ENCODE data around the gene BNIP3.
"Not testable (repeated sequence)": the region's sequence is repeated elsewhere in the genome, so short reads cannot be mapped to it uniquely, and the experiment has no call there.

BNIP3 gene

GRCh38 chr10:132001238-132001972 lies 19.7 kb upstream of the BNIP3 start:
- DNase-seq, result peak; percentile 22

DNA sequence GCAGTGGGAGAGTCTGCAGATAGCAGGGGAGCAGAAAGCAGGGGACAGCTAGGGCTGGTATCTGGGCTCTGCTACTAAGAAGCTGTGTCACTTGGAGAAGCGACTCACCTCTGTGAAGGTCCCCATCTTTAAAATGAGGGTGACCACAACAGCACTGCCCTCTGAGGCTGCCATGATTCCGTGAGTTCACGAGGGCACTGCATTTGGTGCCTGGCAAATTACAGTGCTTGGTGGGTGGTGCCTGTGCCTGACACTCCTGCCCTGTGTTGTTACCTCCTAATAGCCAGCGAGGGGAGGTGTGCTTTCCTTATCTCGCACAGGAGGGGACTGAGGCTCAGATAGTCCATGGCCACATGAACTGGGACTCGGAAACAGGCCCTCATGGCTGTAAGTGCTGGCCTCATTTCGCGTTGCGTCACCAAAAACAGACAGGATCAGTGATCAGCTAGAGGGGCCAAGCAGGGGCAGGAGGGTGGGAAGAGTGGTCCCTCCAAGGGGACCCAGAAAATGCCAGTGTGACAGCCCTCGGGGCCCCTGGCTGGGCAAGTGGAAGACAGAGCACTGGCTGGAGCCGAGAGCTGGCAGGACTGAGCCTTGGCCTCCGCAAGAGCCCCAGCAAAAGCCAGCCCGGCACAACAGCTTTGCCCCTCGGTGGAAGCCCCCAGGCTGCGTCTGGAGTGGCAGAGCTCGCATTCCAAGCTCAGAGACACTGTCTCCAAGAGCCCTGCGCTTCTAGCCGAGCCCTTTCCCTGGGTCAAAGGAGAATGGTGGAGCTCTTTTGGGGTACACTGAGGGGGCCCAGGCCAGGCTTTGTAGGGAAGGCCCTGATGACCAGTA lies 17.3 kb upstream of the BNIP3 start:
- no peak for DNase-seq

DNA sequence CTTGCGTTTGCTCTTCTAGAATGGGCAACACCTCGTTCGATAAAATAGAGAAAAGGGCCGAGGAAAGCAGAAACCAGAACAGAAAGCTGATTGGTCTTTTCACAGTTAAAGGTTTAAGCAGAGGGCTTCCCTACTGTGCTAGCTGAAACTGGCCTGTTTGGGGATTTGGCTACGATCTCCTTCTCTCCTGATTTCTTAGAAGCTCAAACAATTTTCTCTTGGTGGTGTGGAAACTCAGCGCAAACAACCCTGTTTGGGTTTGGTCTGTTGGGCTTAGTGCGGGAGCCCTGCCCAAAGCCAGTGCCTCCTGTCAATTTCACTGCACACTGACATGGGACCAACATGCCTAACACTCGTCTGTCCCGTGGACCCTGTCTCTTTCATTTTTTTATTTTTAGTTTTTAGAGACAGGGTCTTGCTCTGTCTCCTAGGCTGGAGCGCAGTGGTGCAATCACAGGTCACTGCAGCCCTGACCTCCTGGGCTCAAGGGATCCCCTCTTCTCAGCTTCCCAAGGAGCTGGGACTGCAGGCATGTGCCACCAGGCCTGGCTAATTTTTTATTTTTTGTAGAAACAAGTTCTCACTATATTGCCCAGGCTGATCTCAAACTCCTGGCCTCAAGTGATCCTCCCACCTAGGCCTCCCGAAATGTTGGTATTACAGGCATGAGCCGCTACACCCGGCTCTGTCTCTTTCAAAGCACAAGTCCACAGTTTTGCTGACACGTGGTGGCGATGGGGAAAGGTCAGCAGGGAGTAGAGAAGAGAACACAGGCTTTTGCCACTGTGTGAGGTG lies 16.5 kb upstream of the BNIP3 start:
- DNase-seq, result no peak

GRCh38 chr10:131997366-131998049 lies 15.8 kb upstream of the BNIP3 start:
- peak; percentile 41 for DNase-seq

DNA sequence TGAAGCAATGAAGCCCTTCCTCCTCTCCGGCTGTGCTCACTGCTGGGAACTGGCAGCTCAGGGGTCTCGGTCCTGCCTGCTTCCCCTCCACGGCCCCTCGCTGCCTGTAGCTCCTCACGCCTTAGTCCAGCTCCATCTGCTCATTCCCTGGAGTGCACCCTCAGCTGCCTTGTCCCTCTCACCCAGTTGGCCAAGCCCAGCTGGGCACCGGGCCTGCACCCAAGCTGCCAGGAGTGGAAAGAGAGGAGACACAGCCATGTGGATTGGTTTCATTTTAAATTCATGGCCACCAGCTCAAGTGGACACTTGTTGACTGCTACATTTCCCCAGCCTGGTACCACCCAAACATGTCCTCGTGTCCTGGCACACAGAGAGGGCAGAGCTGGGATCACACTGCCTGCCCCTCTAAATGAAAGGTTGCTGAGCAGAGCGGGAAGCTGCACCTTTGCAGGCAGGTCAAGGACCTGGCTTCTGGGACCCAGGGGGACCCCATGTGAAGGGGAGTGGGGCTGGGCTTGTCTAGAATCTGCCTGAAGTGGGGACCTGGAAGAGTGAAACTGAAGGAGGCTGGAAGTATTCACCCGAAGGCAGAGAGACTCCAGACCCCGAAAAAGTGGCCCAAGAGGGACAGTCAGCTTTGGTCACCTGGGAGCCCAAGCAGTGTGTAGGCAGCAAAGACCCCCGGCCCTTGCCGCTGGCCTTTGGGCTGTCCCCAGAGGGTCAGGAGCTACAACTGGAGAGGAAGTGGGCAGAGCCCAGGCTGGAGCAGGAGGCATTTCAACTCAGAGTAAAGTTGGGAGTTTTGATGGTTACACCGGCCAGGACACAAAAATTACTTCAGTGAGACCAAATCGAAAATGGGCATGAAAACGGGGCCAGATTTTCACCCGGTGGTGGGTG lies 15.0 kb upstream of the BNIP3 start:
- DNase-seq, result no peak

DNA sequence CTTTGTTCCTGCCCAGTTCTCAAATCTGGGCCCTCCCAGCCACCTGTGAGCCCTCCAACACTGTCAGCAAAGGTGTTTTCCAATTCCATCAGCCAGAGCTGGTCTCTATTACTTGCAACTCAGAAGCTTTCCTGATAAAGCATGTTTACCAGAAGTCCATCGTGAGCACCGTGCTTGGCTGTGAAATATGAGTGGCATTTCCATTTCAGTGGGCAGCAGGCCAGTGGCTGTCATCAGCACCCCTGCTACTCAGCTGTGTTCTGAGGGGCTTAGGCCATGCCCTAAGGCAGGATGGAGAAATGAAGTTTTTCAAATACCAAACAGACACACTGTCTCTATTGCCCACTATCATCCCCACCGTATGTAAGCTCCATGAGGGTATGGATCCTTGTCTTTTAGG lies 12.7 kb upstream of the BNIP3 start:
- DNase-seq, result no peak

GRCh38 chr10:131993275-131993674 lies 11.6 kb upstream of the BNIP3 start:
- no peak for DNase-seq

GRCh38 chr10:131991726-131992125 lies 10.0 kb upstream of the BNIP3 start:
- DNase-seq, result no peak

GRCh38 chr10:131987786-131988185 lies 6.1 kb upstream of the BNIP3 start:
- DNase-seq, result not testable (repeated sequence)

DNA sequence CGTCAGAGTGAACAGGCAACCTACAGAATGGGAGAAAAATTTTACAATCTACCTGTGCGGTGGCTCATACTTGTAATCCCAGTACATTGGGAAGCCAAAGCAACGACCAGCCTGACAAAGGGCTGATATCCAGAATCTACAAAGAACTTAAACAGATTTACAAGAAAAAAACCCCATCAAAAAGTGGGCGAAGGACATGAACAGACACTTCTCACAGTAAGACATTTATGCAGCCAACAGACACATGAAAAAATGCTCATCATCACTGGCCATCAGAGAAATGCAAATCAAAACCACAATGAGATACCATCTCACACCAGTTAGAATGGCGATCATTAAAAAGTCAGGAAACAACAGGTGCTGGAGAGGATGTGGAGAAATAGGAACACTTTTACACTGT lies 5.6 kb upstream of the BNIP3 start:
- not testable (repeated sequence) for DNase-seq

- not testable (repeated sequence) for DNase-seq
Measured at GRCh38 chr10:131986851-131987250, 5.1 kb upstream of the BNIP3 start.

DNA sequence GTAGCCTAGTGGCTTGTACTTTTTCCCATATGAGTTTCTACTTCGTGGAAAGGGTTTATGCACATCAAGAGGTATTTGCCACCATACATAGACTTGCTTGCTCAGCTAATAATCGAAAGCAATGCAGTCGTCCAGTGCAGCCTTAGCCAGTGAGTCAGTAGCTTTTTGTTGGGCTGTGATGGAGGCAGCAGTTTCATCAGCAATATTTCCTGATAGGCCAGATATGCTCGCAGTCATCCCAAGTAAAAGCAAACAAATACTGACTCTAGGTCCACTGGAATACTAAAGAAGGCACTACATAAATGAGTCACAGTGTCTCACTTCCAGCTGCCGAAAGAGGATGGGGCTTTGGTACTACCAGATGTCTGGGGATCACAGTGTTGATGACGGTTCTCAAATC lies 2.1 kb upstream of the BNIP3 start:
- DNase-seq, result peak; percentile 87

- DNase-seq, result no peak
Measured at GRCh38 chr10:131982796-131983195, 1.1 kb upstream of the BNIP3 start.

GRCh38 chr10:131982185-131982756 lies 548 bp upstream of the BNIP3 start:
- no peak for DNase-seq

DNA sequence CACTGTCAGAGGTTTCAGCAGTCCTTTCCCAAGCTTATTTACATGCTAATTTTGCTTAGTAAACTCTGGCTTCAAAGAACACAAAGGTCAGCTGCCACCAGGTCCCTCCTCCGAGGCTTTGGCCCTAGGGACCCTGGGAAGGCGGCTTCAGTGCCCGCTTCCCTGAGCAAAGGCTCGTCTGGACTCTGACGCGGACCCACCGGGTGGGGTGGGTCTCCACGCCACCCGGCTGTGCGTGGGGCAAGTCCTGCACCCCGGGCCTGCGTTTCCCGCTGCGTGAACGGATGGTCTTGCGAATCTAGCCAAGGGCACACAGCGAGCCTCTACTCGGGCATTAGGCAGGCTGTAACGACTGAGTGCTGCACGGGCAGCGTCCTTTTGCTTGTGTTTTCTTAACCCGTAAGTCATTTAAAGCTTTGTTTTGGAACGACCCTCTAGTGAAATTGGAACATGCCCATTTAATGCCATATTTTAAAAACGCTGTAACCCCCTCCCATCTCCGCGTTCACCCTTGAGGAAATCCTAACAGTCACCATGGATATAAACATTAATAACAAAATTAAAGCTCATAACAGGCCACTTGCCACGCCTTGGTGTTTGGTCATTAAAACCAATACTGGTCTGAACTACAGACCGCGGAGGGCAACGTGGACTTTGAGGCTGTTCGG lies 828 bp downstream of the BNIP3 start:
- no peak for DNase-seq

DNA sequence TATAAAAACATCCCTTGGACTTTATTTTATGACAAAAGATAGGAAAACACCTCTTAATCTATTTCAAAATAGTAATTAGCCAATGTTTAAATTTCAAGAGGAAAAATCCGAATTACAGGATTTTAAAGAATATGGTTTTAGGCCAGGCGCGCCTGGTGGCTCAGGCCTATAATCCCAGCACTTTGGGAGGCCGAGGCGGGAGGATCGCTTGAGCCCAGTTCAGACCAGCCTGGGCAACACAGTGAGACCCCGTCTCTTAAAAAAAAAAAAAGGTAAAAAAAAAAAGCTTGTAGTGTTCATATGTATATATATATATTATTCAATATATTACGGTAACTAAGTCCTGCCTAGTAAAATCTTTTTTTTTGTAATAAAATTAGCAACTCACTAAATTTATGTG lies 1.4 kb downstream of the BNIP3 start:
- no peak for DNase-seq

DNA sequence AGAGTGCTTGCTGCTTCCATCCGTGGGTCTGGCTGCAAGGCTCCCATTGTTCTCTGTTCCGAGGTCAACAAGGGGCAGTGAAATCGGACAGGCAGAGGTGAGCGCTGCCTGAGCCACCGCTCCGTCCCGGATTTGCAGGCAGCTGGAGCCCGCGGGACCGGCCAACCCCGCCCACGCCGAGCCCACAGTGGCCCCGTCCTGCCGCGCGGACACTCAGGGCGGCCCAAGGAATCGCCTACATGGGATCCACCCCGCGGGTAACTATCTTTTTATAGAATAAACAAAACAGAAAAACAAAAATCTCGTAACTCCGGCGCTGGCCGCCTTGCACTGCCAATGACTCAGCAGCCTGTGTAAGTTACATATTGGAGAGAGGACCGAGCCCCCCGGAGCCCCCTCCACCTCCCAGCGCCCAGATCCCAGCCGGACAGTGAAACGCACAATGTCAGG lies 1.9 kb downstream of the BNIP3 start:
- DNase-seq, result no peak

GRCh38 chr10:131979336-131979735 lies 2.4 kb downstream of the BNIP3 start:
- DNase-seq, result no peak

DNA sequence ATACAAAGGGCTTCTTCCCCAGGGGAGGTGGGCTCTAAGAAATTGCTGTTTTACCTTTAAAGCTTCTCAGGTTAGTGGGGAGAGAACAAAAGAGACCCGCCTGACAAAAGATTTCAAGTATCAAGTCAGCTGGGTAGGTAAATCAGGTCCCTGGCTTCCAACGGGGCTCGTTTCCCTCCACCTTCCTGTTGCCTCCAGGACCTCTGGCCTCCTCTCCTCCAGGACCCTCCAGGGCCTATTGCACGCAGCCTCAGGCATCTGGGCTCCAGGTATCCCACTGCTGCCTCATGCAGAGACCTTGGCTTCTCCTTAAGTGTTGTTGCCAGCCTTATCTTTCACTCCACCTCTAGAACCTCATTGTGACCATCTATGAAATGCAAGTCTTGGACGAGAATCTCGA lies 2.9 kb downstream of the BNIP3 start:
- no peak for DNase-seq

- DNase-seq, result no peak
Measured at GRCh38 chr10:131978366-131978765, 3.4 kb downstream of the BNIP3 start.

Measured in fibroblast of skin of abdomen (primary cell).